HG02759 (cell line): ENCODE results near the gene GRAMD1A.
"Not testable (repeated sequence)": the region's sequence is repeated elsewhere in the genome, so short reads cannot be mapped to it uniquely, and the experiment has no call there.

Source experiments
- ATAC-seq: cut with Tn5 transposase; IDR thresholded peaks from one replicate; pipeline ENCODE4 v1.9.1; 2021; ENCODE audit warnings: mild to moderate bottlenecking, moderate library complexity; ENCODE audit not compliant: unreplicated experiment

Gene GRAMD1A

GRCh38 chr19:35034005-35034502, 33.9 kb downstream of the GRAMD1A start:
- no peak for ATAC-seq

- ATAC-seq = no peak
These were observed 34.7 kb downstream of the GRAMD1A start for GRCh38 chr19:35034588-35035382.

DNA sequence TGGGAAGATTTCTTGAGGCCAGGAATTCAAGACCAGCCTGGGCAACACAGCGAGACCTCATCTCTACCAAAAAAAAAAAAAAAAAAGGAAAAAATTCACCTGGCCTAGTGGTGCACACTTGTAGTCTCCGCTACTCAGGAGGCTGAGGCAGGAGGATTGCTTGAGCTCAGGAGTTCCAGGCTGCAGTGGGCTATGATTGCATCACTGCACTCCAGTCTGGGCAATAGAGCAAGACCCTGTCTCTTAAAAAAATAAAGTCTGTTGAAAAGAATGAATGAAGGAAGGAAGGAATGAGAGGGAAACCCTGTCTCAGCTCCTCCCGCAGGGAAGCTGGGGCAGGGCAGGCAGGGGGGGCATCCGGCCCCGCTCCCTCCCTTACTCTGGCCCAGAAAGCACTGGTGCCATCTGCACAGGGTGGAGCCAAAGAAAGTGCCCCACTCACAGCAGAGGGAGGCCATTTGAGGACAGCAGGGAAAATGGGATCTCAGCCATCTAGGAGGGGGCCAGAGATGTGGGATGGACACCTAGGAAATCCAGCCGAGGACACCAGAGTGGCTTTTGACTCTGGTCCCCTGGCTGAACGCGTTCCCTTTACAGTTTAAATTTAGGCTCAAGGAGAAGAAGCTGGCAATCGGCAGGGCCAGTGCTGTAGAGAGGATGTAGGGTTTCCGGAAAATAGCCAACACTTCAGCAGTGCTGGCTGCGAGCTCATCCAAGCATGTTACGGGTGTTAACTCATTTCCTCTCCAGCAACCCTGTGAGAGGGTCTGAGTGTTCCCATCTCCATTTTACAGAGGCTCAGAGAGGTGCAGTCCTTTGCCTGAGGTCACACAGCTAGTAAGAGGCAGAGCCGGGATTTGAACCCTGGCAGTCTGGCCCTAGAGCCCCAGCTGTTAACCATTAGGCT, 37.8 kb downstream of the GRAMD1A start:
- peak; percentile 66 for ATAC-seq

- ATAC-seq = no peak
These were observed 38.7 kb downstream of the GRAMD1A start for GRCh38 chr19:35038623-35039512.

DNA sequence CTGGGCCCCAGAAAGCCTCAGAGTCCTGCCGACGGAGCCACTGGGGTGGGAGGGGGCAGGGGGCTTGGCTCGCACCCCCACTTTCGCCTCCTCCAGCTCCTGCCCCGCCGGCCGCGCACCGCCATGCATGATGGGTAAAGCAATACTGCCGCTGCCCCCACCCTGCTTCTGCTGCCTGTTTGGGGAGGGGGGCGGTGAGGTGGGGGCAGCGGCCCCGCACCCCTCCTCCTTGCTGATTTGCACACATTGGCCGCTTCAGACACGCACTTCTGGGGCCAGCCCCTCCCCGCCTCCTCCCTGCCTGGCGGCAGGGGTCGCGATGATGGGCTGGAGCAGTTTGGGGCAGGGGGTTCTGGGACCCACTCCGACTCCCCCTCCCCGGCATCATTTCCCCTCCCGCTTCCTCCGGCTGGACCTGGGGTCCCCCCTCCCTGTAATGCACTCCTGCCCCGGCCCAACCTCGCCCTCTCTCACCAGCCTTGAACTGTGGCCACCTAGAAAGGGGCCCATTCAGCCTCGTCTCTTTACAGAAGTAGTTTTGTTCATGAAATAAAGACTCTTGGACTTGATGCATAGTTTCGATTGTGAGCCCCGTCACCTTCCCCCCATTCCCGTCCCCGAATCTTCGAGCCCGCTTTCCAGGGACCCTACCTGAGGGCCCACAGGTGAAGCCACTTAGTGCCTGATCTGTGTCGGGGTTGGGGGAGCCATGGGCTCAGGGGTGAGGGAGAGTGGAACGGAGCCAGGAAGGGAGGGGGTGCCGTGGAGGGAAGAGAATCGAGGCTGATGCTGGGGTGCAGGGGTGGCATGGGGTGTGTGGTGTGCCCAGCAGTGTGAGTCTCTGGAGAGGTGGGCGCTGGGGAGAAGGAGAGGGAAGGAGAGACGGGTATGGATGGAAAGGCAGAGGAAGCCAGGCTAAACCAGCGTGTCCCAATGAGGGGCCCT, 40.0 kb downstream of the GRAMD1A start:
- ATAC-seq = no peak

DNA sequence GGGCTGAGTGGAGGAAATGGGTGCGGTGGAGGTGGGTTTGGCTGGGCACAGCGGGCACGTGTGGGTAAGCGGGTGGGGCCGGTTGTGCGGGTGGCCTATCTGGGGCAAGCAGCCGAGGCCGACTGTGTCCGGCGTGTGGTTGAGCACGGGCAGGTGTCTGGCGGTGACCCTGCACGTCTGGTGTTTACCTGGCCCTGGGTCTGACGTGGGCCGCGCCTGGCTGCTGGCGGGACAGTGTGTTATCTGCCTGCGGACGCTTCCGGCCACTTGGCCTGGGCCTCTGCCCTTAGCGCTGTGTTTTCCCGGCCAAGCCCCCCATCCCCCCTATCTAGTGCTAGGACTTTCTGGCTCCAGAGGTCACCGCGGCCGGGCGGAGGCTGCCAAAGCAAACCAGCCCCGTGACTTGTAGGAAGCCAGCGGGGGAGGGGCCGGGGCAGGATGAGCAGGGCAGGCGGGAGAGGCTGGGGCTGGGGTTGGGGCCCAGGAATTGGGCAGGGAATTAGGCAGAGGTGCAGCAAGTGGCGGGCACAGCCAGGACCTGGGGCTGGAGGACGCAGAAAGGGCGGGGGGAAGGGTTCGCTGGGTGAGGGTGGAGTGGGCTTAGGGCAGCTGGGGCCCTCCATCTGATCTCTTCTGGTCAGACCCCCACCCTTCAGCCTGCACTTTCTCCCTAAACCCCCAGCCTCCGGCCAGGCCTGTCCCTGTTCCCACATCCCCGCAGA, 40.9 kb downstream of the GRAMD1A start:
- ATAC-seq = no peak

GRCh38 chr19:35041548-35042055, 41.5 kb downstream of the GRAMD1A start, which contains the start of gene HPN:
TSS of gene HPN (plus strand) at chr19:35041721. CDS start at chr19:35042507, 786 bp downstream.
- ATAC-seq = no peak

DNA sequence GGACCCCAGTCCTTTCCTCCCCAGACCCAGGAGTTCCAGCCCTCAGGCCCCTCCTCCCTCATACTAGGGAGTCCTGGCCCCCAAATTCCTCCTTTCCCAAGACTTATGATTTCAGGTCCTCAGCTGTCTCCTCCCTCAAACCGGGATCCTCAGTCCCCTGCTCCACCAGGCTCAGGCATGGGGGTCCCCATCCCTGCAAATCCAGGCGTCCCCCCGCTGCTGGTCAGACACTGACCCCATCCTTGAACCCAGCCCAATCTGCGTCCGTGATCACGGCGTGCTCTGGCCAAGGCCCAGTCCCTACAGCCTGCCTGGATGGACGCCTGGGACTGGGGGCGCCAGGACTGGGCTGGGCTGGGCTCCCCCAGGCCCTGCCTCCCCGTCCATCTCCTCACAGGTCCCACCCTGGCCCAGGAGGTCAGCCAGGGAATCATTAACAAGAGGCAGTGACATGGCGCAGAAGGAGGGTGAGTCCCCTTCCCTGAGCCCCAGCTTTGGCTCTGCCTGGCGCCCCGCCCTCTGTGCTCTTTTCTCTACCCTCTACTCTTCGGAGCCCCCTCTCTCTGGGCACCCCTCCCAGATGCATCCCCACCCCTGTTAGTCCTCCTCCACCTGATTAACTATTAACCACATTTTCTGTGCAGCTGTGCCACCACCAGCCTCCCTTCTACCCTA, 42.1 kb downstream of the GRAMD1A start:
- ATAC-seq = no peak

DNA sequence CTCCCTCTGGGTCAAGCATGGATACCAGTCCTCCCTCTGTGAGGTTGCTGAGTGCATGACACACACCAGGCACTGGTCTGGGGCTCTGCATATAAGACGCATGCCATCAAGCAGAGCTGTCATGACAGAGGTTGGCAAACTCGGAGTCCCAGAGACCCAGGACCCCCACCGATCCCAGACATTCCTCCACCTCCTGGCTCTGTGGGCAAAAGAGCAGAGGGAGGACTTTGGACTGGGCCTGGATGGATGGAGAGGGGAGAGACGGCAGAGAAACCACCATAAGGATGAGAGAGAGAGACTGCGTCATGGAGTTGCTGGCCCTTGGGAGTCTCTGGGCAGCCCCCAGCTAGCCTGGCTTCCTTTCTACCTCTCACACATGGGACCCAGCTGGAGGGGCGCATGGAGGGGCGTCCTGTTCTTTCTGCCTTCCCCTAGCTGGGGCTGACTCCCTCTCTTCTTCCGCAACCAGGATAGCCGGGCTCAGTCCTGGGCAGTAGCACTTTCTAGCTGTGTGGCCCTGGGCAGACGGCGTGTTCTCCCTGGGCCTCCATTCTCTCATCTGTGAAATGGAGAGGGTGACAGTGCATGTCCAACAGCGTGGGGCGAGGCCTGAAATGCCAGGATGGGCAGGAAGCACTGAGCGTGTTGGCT, 43.0 kb downstream of the GRAMD1A start:
- no peak for ATAC-seq

DNA sequence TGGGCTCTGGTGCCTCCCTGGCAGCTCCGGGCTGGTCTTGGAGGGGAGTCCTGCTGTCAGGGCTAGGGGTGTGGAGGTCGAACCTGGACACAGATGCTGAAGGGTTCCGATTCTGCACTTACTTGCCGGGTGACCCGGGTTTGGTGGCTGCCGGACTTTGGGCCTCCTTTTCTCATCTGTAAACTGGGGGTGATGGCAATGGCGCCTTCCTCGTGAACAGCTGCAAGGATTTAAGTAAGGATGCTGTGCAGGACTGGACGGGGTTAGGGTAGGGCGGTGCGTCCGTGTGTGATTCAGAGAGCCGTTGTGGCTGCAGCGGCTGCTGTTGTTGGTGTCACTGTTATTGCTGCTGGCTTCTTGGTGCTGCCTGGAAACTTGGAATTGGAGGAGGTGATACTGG, 43.8 kb downstream of the GRAMD1A start:
- no peak for ATAC-seq

DNA sequence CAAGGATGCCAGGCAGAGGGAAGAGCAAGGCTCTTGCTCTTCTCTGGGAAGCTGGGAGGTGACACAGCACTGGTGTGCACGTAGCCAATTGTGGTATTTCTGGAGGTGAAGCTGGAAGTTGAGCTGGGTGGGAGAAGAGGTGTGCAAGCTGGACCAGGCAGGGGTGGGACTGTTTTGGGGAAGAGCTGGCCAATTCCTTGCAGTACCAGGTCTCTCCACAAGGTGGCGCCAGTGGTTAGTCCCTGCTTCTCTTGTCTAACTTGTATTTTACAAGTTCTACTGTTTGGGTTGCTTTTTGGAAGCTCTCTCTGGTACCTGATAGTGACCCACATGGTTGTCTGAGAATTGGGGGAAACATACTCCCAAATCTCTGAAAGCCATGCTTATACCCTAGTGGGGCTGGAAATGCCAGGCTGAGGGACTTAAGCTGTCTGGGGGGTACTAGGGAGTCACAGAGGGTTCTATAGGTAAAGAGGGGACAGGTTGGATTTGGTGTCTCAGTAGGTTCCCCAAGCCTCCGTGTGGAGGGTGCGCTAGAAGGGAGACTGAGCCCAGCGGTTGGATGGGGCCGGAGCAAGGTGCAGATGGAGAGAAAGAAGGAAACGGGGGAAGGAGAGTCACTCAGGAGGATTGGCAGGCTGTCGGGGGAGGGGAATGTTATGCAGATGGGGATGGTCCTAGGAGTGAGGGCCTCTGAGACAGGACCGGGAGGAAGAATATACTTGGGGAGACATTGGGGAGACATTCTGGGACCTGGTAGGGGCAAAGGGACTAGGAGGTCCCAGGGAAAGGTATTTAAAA, 44.4 kb downstream of the GRAMD1A start:
- no peak for ATAC-seq

- no peak for ATAC-seq
These were observed 45.7 kb downstream of the GRAMD1A start for GRCh38 chr19:35045667-35046300.

- no peak for ATAC-seq
These were observed 46.3 kb downstream of the GRAMD1A start for GRCh38 chr19:35046461-35046860.

GRCh38 chr19:35048911-35049411, 48.8 kb downstream of the GRAMD1A start:
- no peak for ATAC-seq

GRCh38 chr19:35049456-35049855, 49.3 kb downstream of the GRAMD1A start:
- no peak for ATAC-seq

DNA sequence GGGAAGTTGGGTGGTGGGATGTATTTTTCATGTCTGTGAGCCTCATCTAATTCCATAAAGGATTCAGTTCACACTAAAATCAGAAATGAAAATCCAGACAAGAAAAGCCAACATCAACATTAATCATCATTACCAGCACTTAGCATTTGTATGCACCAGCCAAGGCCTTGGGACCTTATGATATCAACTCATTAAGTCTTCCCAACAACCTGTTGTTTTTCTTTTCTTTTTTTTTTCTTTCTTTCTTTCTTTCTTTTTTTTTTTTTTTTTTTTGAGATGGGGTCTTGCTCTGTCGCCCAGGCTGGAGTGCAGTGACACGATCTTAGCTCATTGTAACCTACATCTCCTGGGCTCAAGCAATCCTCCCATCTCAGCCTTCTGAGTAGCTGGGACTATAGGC, 50.5 kb downstream of the GRAMD1A start:
- not testable (repeated sequence) for ATAC-seq
